Body of pancreas (tissue), 4 donors: ENCODE measurements around the gene TARS2. TPM values are rescaled to one million over a fixed set of nuclear protein-coding genes. Genes with fewer than 3 reads are reported as not detected.

Experiments
- ATAC-seq: fragments of 150-250 bp; one replicate; pipeline ENCODE4 v1.9.1; 2016
- DNase-seq, 4 donors: peaks; one replicate each; pipeline ENCODE4 v3.0.0-alpha.2; 2019
- H3K27ac ChIP-seq, 4 donors: fragments of 200-600 bp; sonication (generic); 1 replicate in 3 of 4; 2 replicates in 1 of 4; pipeline versions ENCODE4 v1.5.1 to v1.6.1; 2016 to 2019; ENCODE audit warnings: mild to moderate bottlenecking in 1 of 4, mixed read lengths in 1 of 4, moderate library complexity in 1 of 4
- H3K27me3 ChIP-seq, 2 donors: fragments of 200-600 bp; sonication (generic); one replicate each; pipeline ENCODE4 v1.6.0; 2016; ENCODE audit warnings: mild to moderate bottlenecking in 1 of 2
- H3K36me3 ChIP-seq, 2 donors: fragments of 200-600 bp; sonication (generic); replicated peaks in 1 of 2; 2 replicates each; pipeline ENCODE4 v1.5.1; 2016; ENCODE audit warnings: low read depth in 2 of 2; ENCODE audit not compliant: insufficient read depth in 1 of 2
- H3K4me1 ChIP-seq: fragments of 200-600 bp; sonication (generic); one replicate; pipeline ENCODE4 v1.6.0; 2016
- H3K4me3 ChIP-seq, 2 donors: fragments of 200-600 bp; sonication (generic); 1 replicate in 1 of 2; 2 replicates in 1 of 2; pipeline ENCODE4 v1.5.1; 2016 to 2019
- H3K9me3 ChIP-seq, 3 donors: fragments of 200-600 bp; sonication (generic); 1 replicate in 2 of 3; 2 replicates in 1 of 3; pipeline ENCODE4 v1.5.1; 2016
- POLR2A ChIP-seq, 3 donors: fragments of 450-650 bp; IDR thresholded peaks; one replicate each; pipeline ENCODE4 v1.6.1; 2016; ENCODE audit warnings: antibody characterized with exemption in 3 of 3, mild to moderate bottlenecking in 2 of 3
- WGBS, 2 donors: methylation state at CpG; one replicate each; pipeline ENCODE4 v1.1.5; 2017; 5-methylcytosine and 5-hydroxymethylcytosine counted together
- intact Hi-C: fragments of 100-400 bp; cut with DNase I; formaldehyde crosslinking; loops from one replicate; pipeline ENCODE4 v1.15.1; 2023
- total RNA-seq, 2 donors: library from RNA; depleted of rRNA; stranded (reverse); fragments of >200 nt; gene quantifications; one replicate each; pipeline ENCODE4 v1.1.0, GENCODE V29; 2016
- TF ChIP-seq, protein P1 (sequence below), 7 experiments: fragments of 450-650 bp in 4 of 7; fragments of 200-600 bp in 3 of 7; sonication (generic) in 3 of 7; IDR thresholded peaks; one replicate each; pipeline ENCODE4 v1.5.1; 2016 to 2019; ENCODE audit warnings: antibody characterized with exemption in 7 of 7

The TARS2 gene
- total RNA-seq, 2 donors from 2014 or later: 4.3 to 7.0 TPM

DNA sequence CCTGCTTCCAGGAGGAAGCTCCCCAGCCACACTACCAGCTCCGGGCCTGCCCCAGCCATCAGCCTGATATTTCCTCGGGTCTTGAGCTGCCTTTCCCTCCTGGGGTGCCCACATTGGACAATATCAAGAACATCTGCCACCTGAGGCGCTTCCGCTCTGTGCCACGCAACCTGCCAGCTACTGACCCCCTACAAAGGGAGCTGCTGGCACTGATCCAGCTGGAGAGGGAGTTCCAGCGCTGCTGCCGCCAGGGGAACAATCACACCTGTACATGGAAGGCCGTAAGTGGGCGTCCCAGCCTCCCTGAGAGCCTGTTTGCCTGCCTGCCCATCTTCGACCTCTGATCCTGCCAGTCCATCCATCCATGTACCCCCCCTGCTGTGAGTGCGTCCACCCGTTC, 24.3 kb downstream of the TARS2 start:
- H3K9me3 ChIP-seq: no peaks in the 10 kb centered on the region
- H3K4me3 ChIP-seq: no peak overlapping the region
- 50 to 51% methylated on average over 5 to 12 of the region's 12 CpGs for whole genome bisulfite sequencing, 2 donors
- no peaks in the 10 kb centered on the region for H3K36me3 ChIP-seq
- peak overlapping the region in 3 of 4 donors; percentile 20 to 63 (median 24) for H3K27ac ChIP-seq
- DNase-seq (peak; percentile 57 to 68 (median 64)), ATAC-seq (no peak)
- no peak for TF ChIP-seq POLR2A (IDR thresholded peaks at IDR 0.05)
- TF ChIP-seq, protein P1, sequence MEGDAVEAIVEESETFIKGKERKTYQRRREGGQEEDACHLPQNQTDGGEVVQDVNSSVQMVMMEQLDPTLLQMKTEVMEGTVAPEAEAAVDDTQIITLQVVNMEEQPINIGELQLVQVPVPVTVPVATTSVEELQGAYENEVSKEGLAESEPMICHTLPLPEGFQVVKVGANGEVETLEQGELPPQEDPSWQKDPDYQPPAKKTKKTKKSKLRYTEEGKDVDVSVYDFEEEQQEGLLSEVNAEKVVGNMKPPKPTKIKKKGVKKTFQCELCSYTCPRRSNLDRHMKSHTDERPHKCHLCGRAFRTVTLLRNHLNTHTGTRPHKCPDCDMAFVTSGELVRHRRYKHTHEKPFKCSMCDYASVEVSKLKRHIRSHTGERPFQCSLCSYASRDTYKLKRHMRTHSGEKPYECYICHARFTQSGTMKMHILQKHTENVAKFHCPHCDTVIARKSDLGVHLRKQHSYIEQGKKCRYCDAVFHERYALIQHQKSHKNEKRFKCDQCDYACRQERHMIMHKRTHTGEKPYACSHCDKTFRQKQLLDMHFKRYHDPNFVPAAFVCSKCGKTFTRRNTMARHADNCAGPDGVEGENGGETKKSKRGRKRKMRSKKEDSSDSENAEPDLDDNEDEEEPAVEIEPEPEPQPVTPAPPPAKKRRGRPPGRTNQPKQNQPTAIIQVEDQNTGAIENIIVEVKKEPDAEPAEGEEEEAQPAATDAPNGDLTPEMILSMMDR (IDR thresholded peaks at IDR 0.05): peak in 1 of 7 experiments; percentile 9
- intact Hi-C loops: no loop called here
- peaks cover 26% of the 10 kb centered on the region for H3K4me1 ChIP-seq
- H3K27me3 ChIP-seq: no peaks in the 10 kb centered on the region

DNA sequence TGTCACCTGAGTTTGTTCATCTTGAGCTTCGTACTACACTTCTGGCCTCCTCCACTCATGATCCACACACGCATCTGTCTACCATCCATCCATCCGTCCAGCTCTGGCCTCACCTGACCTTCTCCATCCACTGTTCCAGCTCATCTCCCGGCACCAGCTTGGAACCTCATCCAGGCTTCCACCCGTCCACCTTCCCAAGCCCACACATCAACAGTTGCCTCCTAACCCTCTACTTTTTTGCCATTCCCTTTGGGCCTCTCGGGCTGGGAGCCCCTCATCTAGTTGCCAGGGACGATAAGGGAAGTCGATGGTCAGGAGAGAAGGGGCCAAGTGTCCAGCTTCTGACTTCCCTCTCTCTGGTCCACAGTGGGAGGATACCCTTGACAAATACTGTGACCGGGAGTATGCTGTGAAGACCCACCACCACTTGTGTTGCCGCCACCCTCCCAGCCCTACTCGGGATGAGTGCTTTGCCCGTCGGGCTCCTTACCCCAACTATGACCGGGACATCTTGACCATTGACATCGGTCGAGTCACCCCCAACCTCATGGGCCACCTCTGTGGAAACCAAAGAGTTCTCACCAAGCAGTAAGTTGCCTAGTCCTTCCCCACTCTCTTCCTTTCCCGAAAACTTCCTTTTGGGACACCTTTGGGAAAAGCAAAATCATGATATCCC, 24.9 kb downstream of the TARS2 start:
- H3K4me1 ChIP-seq: peaks cover 28% of the 10 kb centered on the region
- WGBS, 2 donors: 80 to 88% methylated on average over 16 to 17 of the region's 17 CpGs

DNA sequence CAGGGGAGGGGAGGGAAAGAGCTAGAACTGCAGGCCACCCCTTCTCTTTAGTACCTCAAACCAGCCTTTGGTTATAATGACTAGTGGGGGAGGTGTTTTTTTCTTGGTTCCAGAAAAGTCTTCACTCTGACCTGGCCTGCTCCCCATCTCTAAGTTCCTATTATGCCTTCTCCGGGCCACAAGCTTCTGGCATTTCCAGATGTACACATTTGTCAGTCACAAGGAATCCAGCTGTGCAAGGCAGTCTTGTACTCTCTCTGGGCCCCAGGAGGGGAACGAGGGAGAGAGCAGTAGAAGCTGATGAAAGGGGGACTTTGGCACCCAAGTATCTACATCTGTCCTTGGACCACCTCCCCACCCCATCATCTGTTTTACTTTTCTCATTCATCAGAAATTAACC, 25.6 kb downstream of the TARS2 start:
- ATAC-seq: no peak

More for the DNA sequence above, 24.9 kb downstream of the TARS2 start:
- Histone ChIP-seq H3K4me3 (no peak overlapping the region), H3K27ac (peak overlapping the region in 1 of 4 donors; percentile 63), H3K27me3 (no peaks in the 10 kb centered on the region), H3K9me3 (no peaks in the 10 kb centered on the region), H3K36me3 (no peaks in the 10 kb centered on the region)
- no peak for ATAC-seq
- TF ChIP-seq, protein P1 (IDR thresholded peaks at IDR 0.05): no peak
- no peak for TF ChIP-seq POLR2A (IDR thresholded peaks at IDR 0.05)
- no peak for DNase-seq
- intact Hi-C loops: no loop called here

DNA sequence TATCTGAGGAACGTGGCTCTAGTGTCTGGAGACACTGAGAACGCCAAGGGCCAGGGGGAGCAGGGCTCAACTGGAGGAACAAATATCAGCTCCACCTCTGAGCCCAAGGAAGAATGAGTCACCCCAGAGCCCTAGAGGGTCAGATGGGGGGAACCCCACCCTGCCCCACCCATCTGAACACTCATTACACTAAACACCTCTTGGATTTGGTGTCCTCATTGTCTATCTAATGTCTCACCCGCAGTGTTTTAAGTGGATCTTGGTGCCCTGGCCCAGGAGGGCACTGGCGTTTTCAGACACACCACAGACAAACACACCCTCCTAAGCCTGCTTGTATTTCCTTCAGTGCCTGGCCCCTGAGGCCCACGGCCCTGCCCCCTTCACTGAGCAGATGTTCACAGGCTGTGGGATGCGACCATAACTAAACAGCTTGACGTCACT, 26.2 kb downstream of the TARS2 start:
- H3K27ac ChIP-seq: no peak overlapping the region
- H3K4me3 ChIP-seq: no peak overlapping the region
- no peaks in the 10 kb centered on the region for H3K9me3 ChIP-seq
- DNase-seq (no peak), ATAC-seq (no peak)
- intact Hi-C loops: no loop called here
- no peak for TF ChIP-seq POLR2A (IDR thresholded peaks at IDR 0.05)
- TF ChIP-seq, protein P1 (IDR thresholded peaks at IDR 0.05): no peak
- H3K27me3 ChIP-seq: no peaks in the 10 kb centered on the region
- peaks cover 33% of the 10 kb centered on the region for H3K4me1 ChIP-seq
- 75 to 93% methylated on average over 7 of the region's 7 CpGs for WGBS, 2 donors
- no peaks in the 10 kb centered on the region for H3K36me3 ChIP-seq

More for the DNA sequence above, 25.6 kb downstream of the TARS2 start:
- Histone ChIP-seq H3K27me3 (no peaks in the 10 kb centered on the region), H3K4me1 (peaks cover 33% of the 10 kb centered on the region), H3K4me3 (no peak overlapping the region), H3K9me3 (no peaks in the 10 kb centered on the region), H3K27ac (no peak overlapping the region), H3K36me3 (no peaks in the 10 kb centered on the region)
- intact Hi-C loops: no loop called here
- 93 to 100% methylated on average over 2 of the region's 2 CpGs for WGBS, 2 donors
- DNase-seq: no peak
- TF ChIP-seq, protein P1 (IDR thresholded peaks at IDR 0.05): no peak
- no peak for TF ChIP-seq POLR2A (IDR thresholded peaks at IDR 0.05)

DNA sequence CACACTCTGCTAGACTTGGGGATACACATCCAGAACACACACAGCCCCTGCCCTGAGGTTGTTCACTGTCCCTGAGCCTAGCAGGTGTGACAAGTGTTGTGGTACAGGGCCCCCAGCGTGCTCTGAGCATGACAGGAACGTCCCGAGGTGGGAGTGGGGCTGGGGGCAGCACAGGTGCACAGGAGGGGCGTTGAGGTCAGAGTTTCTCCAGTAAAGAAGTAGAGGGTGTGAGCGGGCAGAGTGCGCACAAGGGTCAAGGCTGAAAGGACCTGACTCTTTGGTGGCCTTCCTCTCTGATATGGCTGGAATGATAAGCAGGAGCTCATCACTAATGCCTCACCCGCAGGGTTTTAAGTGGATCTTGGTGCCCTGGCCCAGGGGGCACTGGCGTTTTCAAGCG, 27.0 kb downstream of the TARS2 start:
- WGBS, 2 donors: 88 to 93% methylated on average over 9 of the region's 9 CpGs
- no peaks in the 10 kb centered on the region for H3K36me3 ChIP-seq
- no peak overlapping the region for H3K4me3 ChIP-seq
- intact Hi-C loops: no loop called here
- H3K4me1 ChIP-seq: peaks cover 33% of the 10 kb centered on the region
- TF ChIP-seq, protein P1 (IDR thresholded peaks at IDR 0.05): no peak
- no peak for TF ChIP-seq POLR2A (IDR thresholded peaks at IDR 0.05)
- ATAC-seq: no peak
- H3K27ac ChIP-seq: no peak overlapping the region
- no peaks in the 10 kb centered on the region for H3K9me3 ChIP-seq
- no peaks in the 10 kb centered on the region for H3K27me3 ChIP-seq
- DNase-seq: no peak
